ENCODE measurements around the gene NCKAP5. TPM values are rescaled to one million over a fixed set of nuclear protein-coding genes. Genes with fewer than 3 reads are reported as not detected.

The NCKAP5 gene
- total and polyA plus RNA-seq, 2 of the 8 experiments (the other 6 are each of a cell fraction or from before 2014, with no cell fraction given) = 0.27 to 0.86 TPM

GRCh38 chr2:133085646-133086045 is 482.6 kb downstream of the NCKAP5 start:
- Histone ChIP-seq H3K23ac (ENCODE audit: insufficient read length) (no peak overlapping the region), H2AK5ac (ENCODE audit: low read depth, low read length) (no peak overlapping the region), H3K23me2 (ENCODE audit: low read depth, low read length) (no peaks in the 10 kb centered on the region), H3K9ac (replicated peaks in 1 of 4; ENCODE audit: extremely low read depth in 1 of 4, low read depth in 3 of 4, low read length in 3 of 4) (no peak overlapping the region), H4K8ac (ENCODE audit: extremely low read depth, insufficient read depth, low read length) (no peak overlapping the region), H3K79me2 (ENCODE audit: control insufficient read depth in 1 of 2, insufficient read depth in 2 of 2, low read length in 2 of 2) (no peaks in the 10 kb centered on the region), H3K4ac (replicated peaks; ENCODE audit: insufficient read length, low read depth, low read length) (no peak overlapping the region), H3K14ac (ENCODE audit: insufficient read length) (no peak overlapping the region), H2BK20ac (ENCODE audit: low read length) (no peak overlapping the region), H3K4me1 (replicated peaks in 1 of 4; ENCODE audit: control insufficient read depth in 3 of 4, insufficient read depth in 4 of 4, low read length in 3 of 4) (no peaks in the 10 kb centered on the region), H2BK5ac (ENCODE audit: low read depth, low read length) (no peak overlapping the region), H4K20me1 (replicated peaks in 1 of 2; ENCODE audit: control insufficient read depth in 1 of 2, insufficient read depth in 2 of 2, low read length in 2 of 2) (no peaks in the 10 kb centered on the region), H4K91ac (replicated peaks; ENCODE audit: insufficient read length, low read length) (no peak overlapping the region), H2AFZ (ENCODE audit: low read length) (no peak overlapping the region), H3K4me3 (ENCODE audit: extremely low read depth in 1 of 4, insufficient read depth in 2 of 4, low read depth in 3 of 4, low read length in 4 of 4) (no peak overlapping the region), H2BK12ac (ENCODE audit: low read depth, low read length) (no peak overlapping the region), H3K27ac (ENCODE audit: low read depth, low read length) (no peak overlapping the region), H3K9me3 (ENCODE audit: insufficient read depth in 2 of 2, low read depth in 1 of 2, low read length in 1 of 2) (no peaks in the 10 kb centered on the region), H3K79me1 (ENCODE audit: low read depth, low read length) (no peaks in the 10 kb centered on the region), H3K18ac (ENCODE audit: extremely low read depth, low read length) (no peak overlapping the region), H2BK120ac (replicated peaks; ENCODE audit: low read depth, low read length) (no peak overlapping the region), H3K4me2 (ENCODE audit: insufficient read depth in 1 of 2, low read depth in 2 of 2, low read length in 2 of 2) (no peak overlapping the region), H4K5ac (ENCODE audit: insufficient read length, low read depth, low read length) (no peak overlapping the region), H3K27me3 (replicated peaks in 1 of 4; ENCODE audit: control insufficient read depth in 3 of 4, extremely low read depth in 1 of 4, insufficient read depth in 3 of 4, low read length in 3 of 4) (peaks cover 0 to 1% (median 0%) of the 10 kb centered on the region in 4 experiments; a peak in 1 of 7 replicates), H2BK15ac (ENCODE audit: low read length) (no peak overlapping the region), H3K36me3 (ENCODE audit: control insufficient read depth in 2 of 4, insufficient read depth in 4 of 4, low read length in 3 of 4) (no peaks in the 10 kb centered on the region), H3K56ac (replicated peaks; ENCODE audit: insufficient read length, low read depth, low read length) (no peak overlapping the region)
- DNase-seq (ENCODE audit: low read depth in 1 of 2, low spot score in 2 of 2) (no peak), FAIRE-seq (no peak)
- ChIA-PET POLR2A (ENCODE audit: partially characterized antibody) (no interaction called here), CTCF (ENCODE audit: partially characterized antibody) (interaction anchor here (2.1 kb wide), 1 partner anchor 85 kb away, joined by 5 read pairs; no protein-coding TSS in a partner anchor)
- 94% methylated on average over 2 of the region's 2 CpGs; no CpG with 5 or more reads in 1 of the 2 experiments for WGBS, 2 experiments (ENCODE audit: extremely low coverage in 1 of 2, insufficient coverage in 1 of 2, insufficient read length in 1 of 2, insufficient replicate concordance in 2 of 2, low coverage in 1 of 2, low lambda C conversion rate in 2 of 2, missing lambda C conversion rate in 1 of 2)
- TF ChIP-seq NANOG (IDR thresholded peaks at IDR 0.05; ENCODE audit: insufficient read depth, low read depth, low read length, poor library complexity, severe bottlenecking) (no peak), MAX (IDR thresholded peaks at IDR 0.05) (no peak), BRCA1 (IDR thresholded peaks at IDR 0.05; ENCODE audit: low read depth, low read length) (no peak), CHD1 (IDR thresholded peaks at IDR 0.05; ENCODE audit: low read depth, low read length) (no peak), KDM4A (IDR thresholded peaks at IDR 0.05; ENCODE audit: low read depth, low read length, severe bottlenecking) (no peak), MAFK (IDR thresholded peaks at IDR 0.05; ENCODE audit: low read depth, low read length) (no peak), JUND (IDR thresholded peaks at IDR 0.05; ENCODE audit: low read length) (no peak), GTF2F1 (IDR thresholded peaks at IDR 0.05; ENCODE audit: borderline replicate concordance, low read depth, low read length) (no peak), USF2 (IDR thresholded peaks at IDR 0.05; ENCODE audit: low read length) (no peak), TAF7 (optimal IDR thresholded peaks at IDR 0.05; ENCODE audit: borderline replicate concordance, low read depth, low read length) (no peak), KDM1A (IDR thresholded peaks at IDR 0.05; ENCODE audit: borderline replicate concordance, low read length) (no peak)
